A375 (cell line): ENCODE results near the gene CNKSR3. TPM values are rescaled to one million over a fixed set of nuclear protein-coding genes. Genes with fewer than 3 reads are reported as not detected.

Source experiments
- small RNA-seq: library from RNA; depleted of rRNA; stranded (forward); fragments of <200 nt; gene quantifications from one replicate; pipeline ENCODE3, GENCODE V24; 2014
- total RNA-seq: library from RNA; depleted of rRNA; stranded (reverse); fragments of >200 nt; shearing (Covaris generic); gene quantifications from 2 replicates; pipeline ENCODE4 v1.2.3, GENCODE V29; 2014; rRNA removed

Gene CNKSR3
- 2.3 and 3.9 TPM in 2 replicates for total RNA-seq

GRCh38 chr6:154510144-154510905 lies at the start of gene CNKSR3:
CNKSR3 (minus strand) TSS chr6:154510685; CDS start chr6:154510114, 571 bp downstream.

GRCh38 chr6:154356690-154357089 lies 153.8 kb downstream of the CNKSR3 start, which contains the start of gene IPCEF1:
IPCEF1 (minus strand) TSS chr6:154356803; CDS start chr6:154265947, 90,856 bp downstream.

Small RNA genes within 50 kb of the gene (small RNA-seq; reads per million reads assigned to genes)
- gene AL357075.2 = not detected

Other genes with a start within 250 kb of the CNKSR3 start
- not detected in 2 replicates for gene IPCEF1, start 153.9 kb downstream of the CNKSR3 start, total RNA-seq
- gene SCAF8, start 222.7 kb upstream of the CNKSR3 start, total RNA-seq = 22.3 and 25.2 TPM in 2 replicates